H9 (cell line): ENCODE data around the gene ADAT1. TPM values are rescaled to one million over a fixed set of nuclear protein-coding genes. Genes with fewer than 3 reads are reported as not detected.

Experiments used
- DNase-seq: peaks from one replicate; pipeline ENCODE4 v3.0.0-alpha.2; 2017
- H2AFZ ChIP-seq: one replicate; pipeline ENCODE4 v1.6.1; 2013; ENCODE audit warnings: mild to moderate bottlenecking, low read length, control low read depth, moderate library complexity
- H2AK5ac ChIP-seq: 2 replicates; pipeline ENCODE4 v1.6.1; 2013; ENCODE audit warnings: low read length, control low read depth, mixed read lengths; ENCODE audit not compliant: insufficient read length
- H2BK120ac ChIP-seq: one replicate; pipeline ENCODE4 v1.6.1; 2013; ENCODE audit warnings: low read depth, mild to moderate bottlenecking, low read length, control low read depth, inconsistent platforms; ENCODE audit not compliant: poor library complexity, severe bottlenecking
- H2BK12ac ChIP-seq: 2 replicates; pipeline ENCODE4 v1.6.1; 2013; ENCODE audit warnings: low read length, control low read depth, mixed read lengths, low read depth; ENCODE audit not compliant: insufficient read length
- H2BK15ac ChIP-seq: 2 replicates; pipeline ENCODE4 v1.6.1; 2013; ENCODE audit warnings: low read depth, low read length, control low read depth
- H2BK20ac ChIP-seq: one replicate; pipeline ENCODE4 v1.6.1; 2013; ENCODE audit warnings: low read depth, mild to moderate bottlenecking, low read length, control low read depth, inconsistent platforms; ENCODE audit not compliant: poor library complexity, severe bottlenecking
- H2BK5ac ChIP-seq: 2 replicates; pipeline ENCODE4 v1.6.1; 2013; ENCODE audit warnings: low read length, control low read depth, mixed read lengths; ENCODE audit not compliant: insufficient read length
- H3K14ac ChIP-seq: 2 replicates; pipeline ENCODE4 v1.6.1; 2013; ENCODE audit warnings: low read length, control low read depth; ENCODE audit not compliant: insufficient read depth
- H3K18ac ChIP-seq: 2 replicates; pipeline ENCODE4 v1.6.1; 2013; ENCODE audit warnings: low read depth, mild to moderate bottlenecking, mixed read lengths, low read length, control low read depth; ENCODE audit not compliant: insufficient read length
- H3K23ac ChIP-seq: 2 replicates; pipeline ENCODE4 v1.6.1; 2013; ENCODE audit warnings: low read length, control low read depth, mixed read lengths, low read depth; ENCODE audit not compliant: insufficient read length
- H3K23me2 ChIP-seq: 2 replicates; pipeline ENCODE4 v1.6.1; 2013; ENCODE audit warnings: low read depth, mild to moderate bottlenecking, mixed read lengths, low read length, control low read depth; ENCODE audit not compliant: insufficient read length, poor library complexity, severe bottlenecking
- H3K27ac ChIP-seq: 2 replicates; pipeline ENCODE4 v1.5.1; 2013; ENCODE audit warnings: low read length, control low read depth, mixed read lengths, low read depth; ENCODE audit not compliant: insufficient read length
- H3K27me3 ChIP-seq: 2 replicates; pipeline ENCODE4 v1.6.1; 2013; ENCODE audit warnings: low read length, control low read depth, inconsistent platforms; ENCODE audit not compliant: insufficient read depth
- H3K4ac ChIP-seq: 2 replicates; pipeline ENCODE4 v1.6.1; 2013; ENCODE audit warnings: low read depth, mild to moderate bottlenecking, control low read depth, inconsistent platforms, low read length, moderate library complexity
- H3K4me1 ChIP-seq: 2 replicates; pipeline ENCODE4 v1.6.1; 2013; ENCODE audit warnings: low read length, control low read depth, inconsistent platforms; ENCODE audit not compliant: insufficient read depth
- H3K4me2 ChIP-seq: 2 replicates; pipeline ENCODE4 v1.6.1; 2013; ENCODE audit warnings: low read length, control low read depth, mixed read lengths; ENCODE audit not compliant: insufficient read length, insufficient read depth
- H3K56ac ChIP-seq: 2 replicates; pipeline ENCODE4 v1.6.1; 2013; ENCODE audit warnings: low read depth, mild to moderate bottlenecking, mixed read lengths, low read length, control low read depth; ENCODE audit not compliant: insufficient read length
- H3K79me1 ChIP-seq: 2 replicates; pipeline ENCODE4 v1.6.1; 2013; ENCODE audit warnings: low read depth, mild to moderate bottlenecking, moderate library complexity, low read length, control low read depth, inconsistent platforms; ENCODE audit not compliant: insufficient read depth, poor library complexity, severe bottlenecking
- H3K79me2 ChIP-seq: 2 replicates; pipeline ENCODE4 v1.6.1; 2013; ENCODE audit warnings: low read length, control low read depth, inconsistent platforms; ENCODE audit not compliant: insufficient read depth
- H3K9ac ChIP-seq: 2 replicates; pipeline ENCODE4 v1.6.1; 2013; ENCODE audit warnings: low read length, control low read depth, mixed read lengths; ENCODE audit not compliant: insufficient read length; ENCODE audit errors: extremely low read depth
- H3K9me3 ChIP-seq: one replicate; pipeline ENCODE4 v1.6.1; 2013; ENCODE audit warnings: low read depth, low read length, inconsistent platforms; ENCODE audit not compliant: control insufficient read depth
- H3T11ph ChIP-seq: one replicate; pipeline ENCODE4 v1.6.1; 2013; ENCODE audit warnings: mild to moderate bottlenecking, low read length, control low read depth, inconsistent platforms
- H4K20me1 ChIP-seq: one replicate; pipeline ENCODE4 v1.6.1; 2013; ENCODE audit not compliant: control insufficient read depth, insufficient read length, insufficient read depth
- H4K5ac ChIP-seq: 2 replicates; pipeline ENCODE4 v1.6.1; 2013; ENCODE audit warnings: low read depth, mild to moderate bottlenecking, mixed read lengths, low read length, control low read depth; ENCODE audit not compliant: insufficient read length
- H4K8ac ChIP-seq: replicated peaks from 2 replicates; pipeline ENCODE4 v1.6.1; 2013; ENCODE audit warnings: low read length, control low read depth, mixed read lengths, low read depth; ENCODE audit not compliant: insufficient read length
- H4K91ac ChIP-seq: 2 replicates; pipeline ENCODE4 v1.6.1; 2013; ENCODE audit warnings: low read depth, mild to moderate bottlenecking, moderate library complexity, mixed read lengths, low read length, control low read depth; ENCODE audit not compliant: insufficient read length
- H3K27ac Mint-ChIP-seq, 3 experiments: 2 replicates in 2 of 3; 3 replicates in 1 of 3; pipeline ENCODE4 v1.8.0; 2020 to 2021; ENCODE audit warnings: mixed read lengths in 3 of 3, mild to moderate bottlenecking in 1 of 3, moderate library complexity in 1 of 3
- H3K27me3 Mint-ChIP-seq: 2 replicates; pipeline ENCODE4 v1.8.0; 2021; ENCODE audit warnings: low read depth, mild to moderate bottlenecking, moderate library complexity, mixed read lengths
- H3K36me3 Mint-ChIP-seq, 3 experiments: 2 replicates in 2 of 3; 3 replicates in 1 of 3; pipeline ENCODE4 v1.8.0; 2020 to 2021; ENCODE audit warnings: low read depth in 3 of 3, mixed read lengths in 3 of 3; ENCODE audit not compliant: insufficient read depth in 1 of 3
- H3K4me1 Mint-ChIP-seq, 2 experiments: 2 replicates each; pipeline ENCODE4 v1.8.0; 2020; ENCODE audit warnings: mixed read lengths in 2 of 2
- H3K4me3 Mint-ChIP-seq, 2 experiments: 2 replicates in 1 of 2; 3 replicates in 1 of 2; pipeline ENCODE4 v1.8.0; 2020 to 2021; ENCODE audit warnings: mild to moderate bottlenecking in 2 of 2, mixed read lengths in 2 of 2, moderate library complexity in 1 of 2
- H3K9me3 Mint-ChIP-seq, 2 experiments: 2 replicates in 1 of 2; 3 replicates in 1 of 2; pipeline ENCODE4 v1.8.0; 2020; ENCODE audit warnings: mild to moderate bottlenecking in 2 of 2, mixed read lengths in 2 of 2, moderate library complexity in 1 of 2
- WGBS: extraction: QIAGEN DNeasy Blood & Tissue Kit; methylation state at CpG from one replicate; pipeline ENCODE4 v1.1.7; 2013; ENCODE audit warnings: missing lambda C conversion rate, low lambda C conversion rate, mixed read lengths; ENCODE audit not compliant: insufficient read length; ENCODE audit errors: extremely low coverage; 5-methylcytosine and 5-hydroxymethylcytosine counted together
- total RNA-seq: library from RNA; stranded (reverse); gene quantifications from 2 replicates; pipeline ENCODE4 v1.2.1, GENCODE V29; 2021
- TF ChIP-seq, protein P1 (sequence below): fragments of 200-600 bp; sonication (generic); conservative IDR thresholded peaks from 3 replicates; pipeline ENCODE4 v1.8.0; 2021; ENCODE audit warnings: antibody characterized with exemption, mild to moderate bottlenecking

Gene ADAT1
- total RNA-seq, 1 experiment from 2014 or later, result 54.2 TPM

DNA sequence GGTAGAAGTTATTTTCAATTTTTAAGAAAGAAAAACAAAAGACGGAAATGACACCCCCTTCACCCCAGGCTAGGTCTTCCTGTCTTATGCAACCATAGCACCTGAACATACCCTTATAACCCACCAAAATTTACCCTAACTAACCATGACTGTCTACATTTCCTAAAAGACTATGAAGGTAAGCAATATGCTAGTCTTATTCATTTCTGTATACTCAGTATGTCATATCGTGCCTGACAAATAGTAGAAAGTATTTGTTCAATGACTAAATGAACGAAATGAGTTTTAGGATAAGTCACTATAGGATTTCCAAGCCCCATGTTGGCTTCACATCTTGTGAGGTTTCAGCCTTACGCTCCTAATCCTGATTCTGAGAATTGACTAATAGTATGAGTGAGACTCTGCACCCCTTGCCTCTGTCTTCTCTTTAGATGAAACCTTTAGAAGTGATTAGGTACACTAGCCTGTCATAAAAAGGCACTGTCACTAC lies 6.5 kb downstream of the ADAT1 start:
- no CpG with 5 or more reads among the region's 4 CpGs for WGBS
- no peaks in the 10 kb centered on the region for H3K79me1 ChIP-seq
- no peaks in the 10 kb centered on the region for H3K23me2 ChIP-seq
- no peaks in the 10 kb centered on the region for H3K27me3 ChIP-seq
- H2BK12ac ChIP-seq, result no peak overlapping the region
- H3K9ac ChIP-seq, result no peak overlapping the region
- H3K4ac ChIP-seq, result no peak overlapping the region
- H2BK120ac ChIP-seq, result no peak overlapping the region
- no peak overlapping the region for H3K56ac ChIP-seq
- no peak overlapping the region for H2BK15ac ChIP-seq
- no peak overlapping the region for H2BK5ac ChIP-seq
- peaks cover 9 to 11% of the 10 kb centered on the region in 2 experiments for H3K4me1 Mint-ChIP-seq
- H4K5ac ChIP-seq, result no peak overlapping the region
- no peaks in the 10 kb centered on the region for H3K4me1 ChIP-seq
- no peak overlapping the region for H2AK5ac ChIP-seq
- no peaks in the 10 kb centered on the region for H3K79me2 ChIP-seq
- no peak overlapping the region for H3K27ac ChIP-seq
- no peak overlapping the region for H3K27ac Mint-ChIP-seq
- H2AFZ ChIP-seq, result no peak overlapping the region
- H3K27me3 Mint-ChIP-seq, result no peaks in the 10 kb centered on the region
- H3K9me3 Mint-ChIP-seq, result no peaks in the 10 kb centered on the region
- H3K9me3 ChIP-seq, result no peaks in the 10 kb centered on the region
- H3K4me3 Mint-ChIP-seq, result no peak overlapping the region
- H3T11ph ChIP-seq, result no peak overlapping the region
- H3K4me2 ChIP-seq, result no peak overlapping the region
- DNase-seq, result no peak
- H4K91ac ChIP-seq, result no peak overlapping the region
- H4K20me1 ChIP-seq, result no peaks in the 10 kb centered on the region
- no peak overlapping the region for H3K14ac ChIP-seq
- TF ChIP-seq, protein P1, sequence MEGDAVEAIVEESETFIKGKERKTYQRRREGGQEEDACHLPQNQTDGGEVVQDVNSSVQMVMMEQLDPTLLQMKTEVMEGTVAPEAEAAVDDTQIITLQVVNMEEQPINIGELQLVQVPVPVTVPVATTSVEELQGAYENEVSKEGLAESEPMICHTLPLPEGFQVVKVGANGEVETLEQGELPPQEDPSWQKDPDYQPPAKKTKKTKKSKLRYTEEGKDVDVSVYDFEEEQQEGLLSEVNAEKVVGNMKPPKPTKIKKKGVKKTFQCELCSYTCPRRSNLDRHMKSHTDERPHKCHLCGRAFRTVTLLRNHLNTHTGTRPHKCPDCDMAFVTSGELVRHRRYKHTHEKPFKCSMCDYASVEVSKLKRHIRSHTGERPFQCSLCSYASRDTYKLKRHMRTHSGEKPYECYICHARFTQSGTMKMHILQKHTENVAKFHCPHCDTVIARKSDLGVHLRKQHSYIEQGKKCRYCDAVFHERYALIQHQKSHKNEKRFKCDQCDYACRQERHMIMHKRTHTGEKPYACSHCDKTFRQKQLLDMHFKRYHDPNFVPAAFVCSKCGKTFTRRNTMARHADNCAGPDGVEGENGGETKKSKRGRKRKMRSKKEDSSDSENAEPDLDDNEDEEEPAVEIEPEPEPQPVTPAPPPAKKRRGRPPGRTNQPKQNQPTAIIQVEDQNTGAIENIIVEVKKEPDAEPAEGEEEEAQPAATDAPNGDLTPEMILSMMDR, result no peak
- H3K18ac ChIP-seq, result no peak overlapping the region
- H4K8ac ChIP-seq, result no peak overlapping the region
- no peak overlapping the region for H2BK20ac ChIP-seq
- H3K36me3 Mint-ChIP-seq, result peaks cover 38 to 73% (median 73%) of the 10 kb centered on the region in 3 experiments; a peak in 6 of 7 replicates
- H3K23ac ChIP-seq, result no peak overlapping the region
